Loucy (cell line): ENCODE results near the gene BACE2.
"Not testable (repeated sequence)": the region's sequence is repeated elsewhere in the genome, so short reads cannot be mapped to it uniquely, and the experiment has no call there.

ENCODE experiments used
- EZH2phosphoT487 ChIP-seq: fragments of 200-600 bp; IDR thresholded peaks from 2 replicates; pipeline ENCODE4 v1.6.1; 2018; ENCODE audit warnings: antibody characterized with exemption, mild to moderate bottlenecking, moderate library complexity, borderline replicate concordance
- TF ChIP-seq, protein P1 (sequence below): fragments of 200-600 bp; sonication (generic); conservative IDR thresholded peaks from 2 replicates; pipeline ENCODE4 v1.5.1; 2014; ENCODE audit warnings: mild to moderate bottlenecking, antibody characterized with exemption, low read length

DNA sequence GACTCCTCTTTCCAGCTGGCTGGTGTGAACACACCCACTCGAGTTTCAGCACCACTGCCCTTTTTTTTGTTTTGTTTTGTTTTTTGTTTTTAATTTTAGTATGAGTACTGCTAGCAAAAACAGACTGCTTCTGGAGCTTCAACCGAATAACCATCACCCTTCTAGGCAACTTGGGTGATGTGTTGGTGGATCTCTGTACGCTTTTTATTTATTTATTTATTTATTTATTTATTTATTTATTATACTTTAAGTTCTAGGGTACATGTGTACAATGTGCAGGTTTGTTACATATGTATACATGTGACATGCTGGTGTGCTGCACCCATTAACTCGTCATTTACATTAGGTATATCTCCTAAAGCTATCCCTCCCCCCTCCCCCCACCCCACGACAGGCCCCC lies 30.7 kb downstream of the BACE2 start:
- TF ChIP-seq, protein P1, sequence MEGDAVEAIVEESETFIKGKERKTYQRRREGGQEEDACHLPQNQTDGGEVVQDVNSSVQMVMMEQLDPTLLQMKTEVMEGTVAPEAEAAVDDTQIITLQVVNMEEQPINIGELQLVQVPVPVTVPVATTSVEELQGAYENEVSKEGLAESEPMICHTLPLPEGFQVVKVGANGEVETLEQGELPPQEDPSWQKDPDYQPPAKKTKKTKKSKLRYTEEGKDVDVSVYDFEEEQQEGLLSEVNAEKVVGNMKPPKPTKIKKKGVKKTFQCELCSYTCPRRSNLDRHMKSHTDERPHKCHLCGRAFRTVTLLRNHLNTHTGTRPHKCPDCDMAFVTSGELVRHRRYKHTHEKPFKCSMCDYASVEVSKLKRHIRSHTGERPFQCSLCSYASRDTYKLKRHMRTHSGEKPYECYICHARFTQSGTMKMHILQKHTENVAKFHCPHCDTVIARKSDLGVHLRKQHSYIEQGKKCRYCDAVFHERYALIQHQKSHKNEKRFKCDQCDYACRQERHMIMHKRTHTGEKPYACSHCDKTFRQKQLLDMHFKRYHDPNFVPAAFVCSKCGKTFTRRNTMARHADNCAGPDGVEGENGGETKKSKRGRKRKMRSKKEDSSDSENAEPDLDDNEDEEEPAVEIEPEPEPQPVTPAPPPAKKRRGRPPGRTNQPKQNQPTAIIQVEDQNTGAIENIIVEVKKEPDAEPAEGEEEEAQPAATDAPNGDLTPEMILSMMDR, result not testable (repeated sequence)
- not testable (repeated sequence) for TF ChIP-seq EZH2phosphoT487
